ENCODE measurements around the gene MALL.
"Not testable (repeated sequence)": the region's sequence is repeated elsewhere in the genome, so short reads cannot be mapped to it uniquely, and the experiment has no call there.

DNA sequence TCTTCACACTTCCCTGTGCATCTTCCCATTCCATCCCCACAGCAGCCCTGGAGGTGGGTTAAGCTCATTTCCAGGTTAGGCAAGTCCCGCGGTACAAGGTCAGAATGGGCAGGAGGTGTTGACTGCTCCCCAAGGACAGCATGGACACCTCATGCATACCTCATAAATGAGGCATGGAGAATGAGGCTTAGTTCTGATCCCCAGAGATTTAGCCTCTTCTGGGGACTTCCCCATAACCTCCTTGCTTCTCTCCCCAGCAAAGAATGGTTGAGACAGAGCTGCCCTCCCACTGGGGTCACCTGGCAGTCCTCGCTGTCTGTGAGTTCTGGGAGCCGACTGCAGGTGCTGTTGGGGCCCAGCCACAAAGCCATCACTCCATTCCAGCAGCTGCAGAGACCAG is 68.4 kb downstream of the MALL start:
- TF ChIP-seq, protein P1, sequence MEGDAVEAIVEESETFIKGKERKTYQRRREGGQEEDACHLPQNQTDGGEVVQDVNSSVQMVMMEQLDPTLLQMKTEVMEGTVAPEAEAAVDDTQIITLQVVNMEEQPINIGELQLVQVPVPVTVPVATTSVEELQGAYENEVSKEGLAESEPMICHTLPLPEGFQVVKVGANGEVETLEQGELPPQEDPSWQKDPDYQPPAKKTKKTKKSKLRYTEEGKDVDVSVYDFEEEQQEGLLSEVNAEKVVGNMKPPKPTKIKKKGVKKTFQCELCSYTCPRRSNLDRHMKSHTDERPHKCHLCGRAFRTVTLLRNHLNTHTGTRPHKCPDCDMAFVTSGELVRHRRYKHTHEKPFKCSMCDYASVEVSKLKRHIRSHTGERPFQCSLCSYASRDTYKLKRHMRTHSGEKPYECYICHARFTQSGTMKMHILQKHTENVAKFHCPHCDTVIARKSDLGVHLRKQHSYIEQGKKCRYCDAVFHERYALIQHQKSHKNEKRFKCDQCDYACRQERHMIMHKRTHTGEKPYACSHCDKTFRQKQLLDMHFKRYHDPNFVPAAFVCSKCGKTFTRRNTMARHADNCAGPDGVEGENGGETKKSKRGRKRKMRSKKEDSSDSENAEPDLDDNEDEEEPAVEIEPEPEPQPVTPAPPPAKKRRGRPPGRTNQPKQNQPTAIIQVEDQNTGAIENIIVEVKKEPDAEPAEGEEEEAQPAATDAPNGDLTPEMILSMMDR (CRISPR knock-in tag; IDR thresholded peaks at IDR 0.05) = not testable (repeated sequence)
- not testable (repeated sequence) for TF ChIP-seq ZNF121 (CRISPR knock-in tag; IDR thresholded peaks at IDR 0.05); YEATS2 (CRISPR knock-in tag; IDR thresholded peaks at IDR 0.05; ENCODE audit: borderline replicate concordance); FOSL2 (CRISPR knock-in tag; IDR thresholded peaks at IDR 0.05); SP5 (CRISPR knock-in tag; IDR thresholded peaks at IDR 0.05; ENCODE audit: borderline replicate concordance, low read depth); ZBTB20 (CRISPR knock-in tag; IDR thresholded peaks at IDR 0.05; ENCODE audit: borderline replicate concordance, low read depth); FOXK2 (IDR thresholded peaks at IDR 0.05); ZNF780A (CRISPR knock-in tag; IDR thresholded peaks at IDR 0.05); EZH2 (conservative IDR thresholded peaks at IDR 0.05; ENCODE audit: low read depth, low read length)
- TF ChIP-seq, protein P2, sequence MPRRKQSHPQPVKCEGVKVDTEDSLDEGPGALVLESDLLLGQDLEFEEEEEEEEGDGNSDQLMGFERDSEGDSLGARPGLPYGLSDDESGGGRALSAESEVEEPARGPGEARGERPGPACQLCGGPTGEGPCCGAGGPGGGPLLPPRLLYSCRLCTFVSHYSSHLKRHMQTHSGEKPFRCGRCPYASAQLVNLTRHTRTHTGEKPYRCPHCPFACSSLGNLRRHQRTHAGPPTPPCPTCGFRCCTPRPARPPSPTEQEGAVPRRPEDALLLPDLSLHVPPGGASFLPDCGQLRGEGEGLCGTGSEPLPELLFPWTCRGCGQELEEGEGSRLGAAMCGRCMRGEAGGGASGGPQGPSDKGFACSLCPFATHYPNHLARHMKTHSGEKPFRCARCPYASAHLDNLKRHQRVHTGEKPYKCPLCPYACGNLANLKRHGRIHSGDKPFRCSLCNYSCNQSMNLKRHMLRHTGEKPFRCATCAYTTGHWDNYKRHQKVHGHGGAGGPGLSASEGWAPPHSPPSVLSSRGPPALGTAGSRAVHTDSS (CRISPR knock-in tag; conservative IDR thresholded peaks at IDR 0.05) = not testable (repeated sequence)
- TF ChIP-seq, protein P3, sequence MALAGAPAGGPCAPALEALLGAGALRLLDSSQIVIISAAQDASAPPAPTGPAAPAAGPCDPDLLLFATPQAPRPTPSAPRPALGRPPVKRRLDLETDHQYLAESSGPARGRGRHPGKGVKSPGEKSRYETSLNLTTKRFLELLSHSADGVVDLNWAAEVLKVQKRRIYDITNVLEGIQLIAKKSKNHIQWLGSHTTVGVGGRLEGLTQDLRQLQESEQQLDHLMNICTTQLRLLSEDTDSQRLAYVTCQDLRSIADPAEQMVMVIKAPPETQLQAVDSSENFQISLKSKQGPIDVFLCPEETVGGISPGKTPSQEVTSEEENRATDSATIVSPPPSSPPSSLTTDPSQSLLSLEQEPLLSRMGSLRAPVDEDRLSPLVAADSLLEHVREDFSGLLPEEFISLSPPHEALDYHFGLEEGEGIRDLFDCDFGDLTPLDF (CRISPR knock-in tag; IDR thresholded peaks at IDR 0.05) = not testable (repeated sequence)
- TF ChIP-seq, protein P4, sequence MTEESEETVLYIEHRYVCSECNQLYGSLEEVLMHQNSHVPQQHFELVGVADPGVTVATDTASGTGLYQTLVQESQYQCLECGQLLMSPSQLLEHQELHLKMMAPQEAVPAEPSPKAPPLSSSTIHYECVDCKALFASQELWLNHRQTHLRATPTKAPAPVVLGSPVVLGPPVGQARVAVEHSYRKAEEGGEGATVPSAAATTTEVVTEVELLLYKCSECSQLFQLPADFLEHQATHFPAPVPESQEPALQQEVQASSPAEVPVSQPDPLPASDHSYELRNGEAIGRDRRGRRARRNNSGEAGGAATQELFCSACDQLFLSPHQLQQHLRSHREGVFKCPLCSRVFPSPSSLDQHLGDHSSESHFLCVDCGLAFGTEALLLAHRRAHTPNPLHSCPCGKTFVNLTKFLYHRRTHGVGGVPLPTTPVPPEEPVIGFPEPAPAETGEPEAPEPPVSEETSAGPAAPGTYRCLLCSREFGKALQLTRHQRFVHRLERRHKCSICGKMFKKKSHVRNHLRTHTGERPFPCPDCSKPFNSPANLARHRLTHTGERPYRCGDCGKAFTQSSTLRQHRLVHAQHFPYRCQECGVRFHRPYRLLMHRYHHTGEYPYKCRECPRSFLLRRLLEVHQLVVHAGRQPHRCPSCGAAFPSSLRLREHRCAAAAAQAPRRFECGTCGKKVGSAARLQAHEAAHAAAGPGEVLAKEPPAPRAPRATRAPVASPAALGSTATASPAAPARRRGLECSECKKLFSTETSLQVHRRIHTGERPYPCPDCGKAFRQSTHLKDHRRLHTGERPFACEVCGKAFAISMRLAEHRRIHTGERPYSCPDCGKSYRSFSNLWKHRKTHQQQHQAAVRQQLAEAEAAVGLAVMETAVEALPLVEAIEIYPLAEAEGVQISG (CRISPR knock-in tag; IDR thresholded peaks at IDR 0.05) = not testable (repeated sequence)
- TF ChIP-seq, protein P5, sequence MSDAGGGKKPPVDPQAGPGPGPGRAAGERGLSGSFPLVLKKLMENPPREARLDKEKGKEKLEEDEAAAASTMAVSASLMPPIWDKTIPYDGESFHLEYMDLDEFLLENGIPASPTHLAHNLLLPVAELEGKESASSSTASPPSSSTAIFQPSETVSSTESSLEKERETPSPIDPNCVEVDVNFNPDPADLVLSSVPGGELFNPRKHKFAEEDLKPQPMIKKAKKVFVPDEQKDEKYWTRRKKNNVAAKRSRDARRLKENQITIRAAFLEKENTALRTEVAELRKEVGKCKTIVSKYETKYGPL (CRISPR knock-in tag; IDR thresholded peaks at IDR 0.05) = not testable (repeated sequence)
